H1 (cell line): ENCODE results near the gene SLC2A13. TPM values are rescaled to one million over a fixed set of nuclear protein-coding genes. Genes with fewer than 3 reads are reported as not detected.

Experiments used
- CHD7 ChIP-seq: fragments of 300-600 bp; sonication (generic); IDR thresholded peaks from 2 replicates; pipeline ENCODE4 v1.7.1; 2012; ENCODE audit warnings: low read length, moderate library complexity, mild to moderate bottlenecking, inconsistent platforms; ENCODE audit not compliant: insufficient replicate concordance
- FOSL1 ChIP-seq: IDR thresholded peaks from 2 replicates; pipeline ENCODE4 v1.6.1; 2011; ENCODE audit warnings: mild to moderate bottlenecking, low read depth, low read length, moderate library complexity; ENCODE audit not compliant: insufficient read depth
- GTF2F1 ChIP-seq: IDR thresholded peaks from 2 replicates; pipeline ENCODE4 v1.6.1; 2012; ENCODE audit warnings: low read depth, low read length, improper control_type of control experiment, borderline replicate concordance
- NRF1 ChIP-seq: IDR thresholded peaks from 2 replicates; pipeline ENCODE4 v1.6.1; 2011; ENCODE audit warnings: mild to moderate bottlenecking, low read depth, low read length, improper control_type of control experiment
- RAD21 ChIP-seq, 2 experiments: IDR thresholded peaks in 1 of 2; conservative IDR thresholded peaks in 1 of 2; 2 replicates each; pipeline ENCODE4 v1.6.1; 2011; ENCODE audit warnings: low read depth in 2 of 2, low read length in 2 of 2, improper control_type of control experiment in 1 of 2, inconsistent platforms in 1 of 2, mild to moderate bottlenecking in 1 of 2, moderate library complexity in 1 of 2
- RXRA ChIP-seq: IDR thresholded peaks from 2 replicates; pipeline ENCODE4 v1.6.1; 2011; ENCODE audit warnings: low read depth, mild to moderate bottlenecking, low read length, moderate library complexity; ENCODE audit not compliant: insufficient read depth
- SP2 ChIP-seq: IDR thresholded peaks from 2 replicates; pipeline ENCODE4 v1.6.1; 2012; ENCODE audit warnings: mild to moderate bottlenecking, low read length, inconsistent platforms
- TAF7 ChIP-seq: optimal IDR thresholded peaks from 2 replicates; pipeline ENCODE3; 2011; ENCODE audit warnings: low read depth, mild to moderate bottlenecking, inconsistent platforms, low read length, moderate library complexity, borderline replicate concordance
- polyA plus RNA-seq, 7 experiments: library from polyadenylated mRNA; depleted of rRNA in 3 of 7; stranded (reverse) in 5 of 7; unstranded in 2 of 7; fragments of >200 nt in 5 of 7; fragments of 200-250 nt in 2 of 7; gene quantifications; 1 replicate in 5 of 7; 2 replicates in 1 of 7; 4 replicates in 1 of 7; pipeline versions ENCODE4 v1.2.1 to v1.2.3, GENCODE V29; 2011 to 2013; ENCODE audit warnings: missing spikeins in 2 of 7, mixed read lengths in 2 of 7
- total RNA-seq: library from RNA; stranded (reverse); fragmentation: NEBNext Ultra II Directional; extraction: Animal tissue kit (Norgen Biotek cat#: 25700); gene quantifications from 2 replicates; pipeline ENCODE4 v1.2.1, GENCODE V29; 2021

The SLC2A13 gene
- total and polyA plus RNA-seq, 2 of the 8 experiments (the other 6 are each of a cell fraction or from before 2014, with no cell fraction given) = 2.8 to 9.6 TPM

DNA sequence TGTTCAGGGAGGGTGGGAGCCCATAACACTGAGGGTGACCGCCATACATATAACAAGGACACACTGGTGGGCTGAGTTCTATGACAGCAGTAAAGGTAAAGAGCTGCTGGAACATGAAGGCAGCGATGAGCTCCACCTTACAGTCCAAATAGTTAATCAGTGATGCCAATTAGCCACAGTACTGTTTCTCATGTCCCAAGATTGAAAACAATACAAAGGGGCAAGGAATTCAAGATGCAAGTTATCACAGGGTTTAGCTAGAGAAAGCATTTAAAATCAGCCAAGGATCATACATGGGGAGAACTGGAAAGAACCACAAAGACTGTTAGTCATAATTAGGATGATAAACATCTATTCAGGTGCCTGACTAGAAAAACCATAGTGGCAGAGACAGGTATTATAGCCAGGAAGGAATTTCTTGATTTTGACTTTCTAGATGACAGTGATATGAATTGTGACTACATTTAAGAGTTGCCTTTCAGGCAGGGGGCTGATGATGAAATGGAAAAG lies 221.2 kb downstream of the SLC2A13 start (continued):
- no peak for TF ChIP-seq CHD7
- no peak for TF ChIP-seq GTF2F1
- no peak for TF ChIP-seq RXRA
- TF ChIP-seq RAD21 (IDR thresholded peaks at IDR 0.05 in 1 of 2, conservative IDR thresholded peaks at IDR 0.05 in 1 of 2; ENCODE audit: low read depth in 2 of 2, low read length in 2 of 2) = no peak
- no peak for TF ChIP-seq TAF7
- no peak for TF ChIP-seq NRF1
- no peak for TF ChIP-seq FOSL1
- no peak for TF ChIP-seq SP2
- TF ChIP-seq, all 59 proteins: peak for 0
